SK-N-MC (cell line): Measurements from ENCODE around the gene PYROXD2.
"Not testable (repeated sequence)": the region's sequence is repeated elsewhere in the genome, so short reads cannot be mapped to it uniquely, and the experiment has no call there.

Experiments
- DNase-seq: peaks from one replicate; pipeline ENCODE4 v3.0.0-alpha.2; 2011; ENCODE audit warnings: low read depth, low spot score
- H3K27ac ChIP-seq: fragments of 200-600 bp; sonication (generic); 2 replicates; pipeline ENCODE4 v1.5.1; 2016; ENCODE audit warnings: mixed run types
- H3K36me3 ChIP-seq: fragments of 200-600 bp; sonication (generic); 2 replicates; pipeline ENCODE4 v1.6.1; 2017; ENCODE audit warnings: antibody characterized with exemption, low read length, mixed read lengths; ENCODE audit not compliant: insufficient read depth
- H3K4me3 ChIP-seq: fragments of 200-600 bp; sonication (generic); 2 replicates; pipeline ENCODE4 v1.5.1; 2016
- H3K9ac ChIP-seq: fragments of 200-600 bp; sonication (generic); 2 replicates; pipeline ENCODE4 v1.8.0; 2017; ENCODE audit warnings: mixed run types, mixed read lengths; ENCODE audit not compliant: insufficient read length
- H3K9me3 ChIP-seq: fragments of 200-600 bp; sonication (generic); 2 replicates; pipeline ENCODE4 v1.6.1; 2017; ENCODE audit warnings: low read depth, mild to moderate bottlenecking, antibody characterized with exemption, low read length, moderate library complexity, mixed read lengths
- EZH2 ChIP-seq: fragments of 200-600 bp; sonication (generic); IDR thresholded peaks from one replicate; pipeline ENCODE4 v1.6.1; 2017; ENCODE audit warnings: antibody characterized with exemption
- FOXP2 ChIP-seq: optimal IDR thresholded peaks from 2 replicates; pipeline ENCODE3; 2011; ENCODE audit warnings: mild to moderate bottlenecking, moderate library complexity; ENCODE audit not compliant: insufficient read depth; ENCODE audit errors: extremely low read length, control extremely low read depth
- POLR2AphosphoS5 ChIP-seq: IDR thresholded peaks from 2 replicates; pipeline ENCODE4 v1.6.1; 2012; ENCODE audit warnings: mild to moderate bottlenecking, low read depth, low read length, borderline replicate concordance

The PYROXD2 gene

GRCh38 chr10:98361131-98362025 is 53.6 kb downstream of the PYROXD2 start:
- Histone ChIP-seq H3K4me3 (no peak overlapping the region), H3K36me3 (no peaks in the 10 kb centered on the region), H3K9ac (no peak overlapping the region), H3K27ac (no peak overlapping the region), H3K9me3 (no peaks in the 10 kb centered on the region)
- TF ChIP-seq POLR2AphosphoS5 (no peak), EZH2 (no peak), FOXP2 (no peak)
- DNase-seq: no peak

- Histone ChIP-seq H3K9me3 (no peaks in the 10 kb centered on the region), H3K4me3 (no peak overlapping the region), H3K36me3 (no peaks in the 10 kb centered on the region), H3K9ac (no peak overlapping the region), H3K27ac (no peak overlapping the region)
- DNase-seq: no peak
- TF ChIP-seq POLR2AphosphoS5: no peak
Observed at GRCh38 chr10:98357194-98357822, 57.7 kb downstream of the PYROXD2 start.

GRCh38 chr10:98354491-98354890 is 60.5 kb downstream of the PYROXD2 start:
- Histone ChIP-seq H3K9ac (no peak overlapping the region), H3K27ac (no peak overlapping the region), H3K4me3 (no peak overlapping the region), H3K36me3 (no peaks in the 10 kb centered on the region), H3K9me3 (no peaks in the 10 kb centered on the region)
- TF ChIP-seq EZH2 (no peak), POLR2AphosphoS5 (no peak), FOXP2 (no peak)
- DNase-seq: no peak

GRCh38 chr10:98353170-98353569 is 61.8 kb downstream of the PYROXD2 start:
- no peak for DNase-seq
- H3K36me3 ChIP-seq: no peaks in the 10 kb centered on the region
- H3K4me3 ChIP-seq: no peak overlapping the region
- no peaks in the 10 kb centered on the region for H3K9me3 ChIP-seq
- no peak overlapping the region for H3K27ac ChIP-seq
- TF ChIP-seq FOXP2: no peak
- no peak for TF ChIP-seq POLR2AphosphoS5
- no peak overlapping the region for H3K9ac ChIP-seq

GRCh38 chr10:98351831-98352402 is 63.1 kb downstream of the PYROXD2 start:
- no peaks in the 10 kb centered on the region for H3K36me3 ChIP-seq
- H3K9me3 ChIP-seq: no peaks in the 10 kb centered on the region
- no peak for TF ChIP-seq FOXP2
- TF ChIP-seq EZH2: no peak
- TF ChIP-seq POLR2AphosphoS5: no peak
- H3K27ac ChIP-seq: no peak overlapping the region
- H3K4me3 ChIP-seq: no peak overlapping the region
- no peak overlapping the region for H3K9ac ChIP-seq
- DNase-seq: no peak

GRCh38 chr10:98349508-98349922 is 65.5 kb downstream of the PYROXD2 start:
- H3K9me3 ChIP-seq: no peaks in the 10 kb centered on the region
- TF ChIP-seq FOXP2: no peak
- no peaks in the 10 kb centered on the region for H3K36me3 ChIP-seq
- H3K9ac ChIP-seq: no peak overlapping the region
- H3K4me3 ChIP-seq: no peak overlapping the region
- H3K27ac ChIP-seq: no peak overlapping the region
- peak; percentile 56 for DNase-seq

- no peaks in the 10 kb centered on the region for H3K9me3 ChIP-seq
- no peak overlapping the region for H3K4me3 ChIP-seq
- no peak overlapping the region for H3K27ac ChIP-seq
- DNase-seq: no peak
- TF ChIP-seq POLR2AphosphoS5 (no peak), FOXP2 (no peak), EZH2 (no peak)
- no peak overlapping the region for H3K9ac ChIP-seq
- no peaks in the 10 kb centered on the region for H3K36me3 ChIP-seq
Observed at GRCh38 chr10:98346847-98347246, 68.1 kb downstream of the PYROXD2 start.

GRCh38 chr10:98344589-98345038 is 70.4 kb downstream of the PYROXD2 start:
- no peaks in the 10 kb centered on the region for H3K36me3 ChIP-seq
- DNase-seq: no peak
- no peak for TF ChIP-seq FOXP2
- no peak for TF ChIP-seq EZH2
- TF ChIP-seq POLR2AphosphoS5: no peak
- H3K9me3 ChIP-seq: no peaks in the 10 kb centered on the region
- H3K9ac ChIP-seq: no peak overlapping the region
- no peak overlapping the region for H3K27ac ChIP-seq
- no peak overlapping the region for H3K4me3 ChIP-seq

GRCh38 chr10:98341701-98342100 is 73.3 kb downstream of the PYROXD2 start:
- DNase-seq, H3K9ac ChIP-seq, H3K27ac ChIP-seq, H3K9me3 ChIP-seq, H3K36me3 ChIP-seq, H3K4me3 ChIP-seq: not testable (repeated sequence)
